NCI-H748 treated with DMSO at 0.1 percent for 48 hours (cell line): Measurements from ENCODE around the gene BCR.

Experiments
- DNase-seq: peaks from one replicate; lab custom pipeline; 2025; lab: John Stamatoyannopoulos, UW

Gene BCR

GRCh38 chr22:23276656-23277582 lies 96.6 kb downstream of the BCR start:
- no peak for DNase-seq

- DNase-seq = no peak
Observed at GRCh38 chr22:23277583-23278295, 97.4 kb downstream of the BCR start.

- no peak for DNase-seq
Observed at GRCh38 chr22:23278883-23279675, 98.8 kb downstream of the BCR start.

- no peak for DNase-seq
Observed at GRCh38 chr22:23279781-23280180, 99.5 kb downstream of the BCR start.

GRCh38 chr22:23280356-23281052 lies 100.2 kb downstream of the BCR start:
- no peak for DNase-seq

- DNase-seq = no peak
Observed at GRCh38 chr22:23281053-23281405, 100.7 kb downstream of the BCR start.

- peak; percentile 20 for DNase-seq
Observed at GRCh38 chr22:23281406-23282088, 101.2 kb downstream of the BCR start.

- no peak for DNase-seq
Observed at GRCh38 chr22:23282089-23282501, 101.8 kb downstream of the BCR start.

- DNase-seq = no peak
Observed at GRCh38 chr22:23282516-23282915, 102.2 kb downstream of the BCR start.

GRCh38 chr22:23282986-23283385 lies 102.7 kb downstream of the BCR start:
- DNase-seq = no peak

- DNase-seq = no peak
Observed at GRCh38 chr22:23283591-23284503, 103.5 kb downstream of the BCR start.

- no peak for DNase-seq
Observed at GRCh38 chr22:23284504-23285033, 104.3 kb downstream of the BCR start.

GRCh38 chr22:23285236-23285635 lies 104.9 kb downstream of the BCR start:
- no peak for DNase-seq

- DNase-seq = no peak
Observed at GRCh38 chr22:23285734-23286133, 105.4 kb downstream of the BCR start.

GRCh38 chr22:23286296-23286695 lies 106.0 kb downstream of the BCR start:
- DNase-seq = no peak

- DNase-seq = no peak
Observed at GRCh38 chr22:23287136-23288095, 107.1 kb downstream of the BCR start.

GRCh38 chr22:23288301-23289129 lies 108.2 kb downstream of the BCR start:
- no peak for DNase-seq

- no peak for DNase-seq
Observed at GRCh38 chr22:23289130-23289503, 108.8 kb downstream of the BCR start.
